Measurements from ENCODE around the gene EIF1AD. TPM values are rescaled to one million over a fixed set of nuclear protein-coding genes. Genes with fewer than 3 reads are reported as not detected.
A peak's percentile ranks its signal among the peaks of the same experiment; 100 is the strongest.
"Not testable (repeated sequence)": the region's sequence is repeated elsewhere in the genome, so short reads cannot be mapped to it uniquely, and the experiment has no call there.

EIF1AD gene
- total RNA-seq, 2 experiments from 2014 or later = 41.2 to 42.7 TPM

DNA sequence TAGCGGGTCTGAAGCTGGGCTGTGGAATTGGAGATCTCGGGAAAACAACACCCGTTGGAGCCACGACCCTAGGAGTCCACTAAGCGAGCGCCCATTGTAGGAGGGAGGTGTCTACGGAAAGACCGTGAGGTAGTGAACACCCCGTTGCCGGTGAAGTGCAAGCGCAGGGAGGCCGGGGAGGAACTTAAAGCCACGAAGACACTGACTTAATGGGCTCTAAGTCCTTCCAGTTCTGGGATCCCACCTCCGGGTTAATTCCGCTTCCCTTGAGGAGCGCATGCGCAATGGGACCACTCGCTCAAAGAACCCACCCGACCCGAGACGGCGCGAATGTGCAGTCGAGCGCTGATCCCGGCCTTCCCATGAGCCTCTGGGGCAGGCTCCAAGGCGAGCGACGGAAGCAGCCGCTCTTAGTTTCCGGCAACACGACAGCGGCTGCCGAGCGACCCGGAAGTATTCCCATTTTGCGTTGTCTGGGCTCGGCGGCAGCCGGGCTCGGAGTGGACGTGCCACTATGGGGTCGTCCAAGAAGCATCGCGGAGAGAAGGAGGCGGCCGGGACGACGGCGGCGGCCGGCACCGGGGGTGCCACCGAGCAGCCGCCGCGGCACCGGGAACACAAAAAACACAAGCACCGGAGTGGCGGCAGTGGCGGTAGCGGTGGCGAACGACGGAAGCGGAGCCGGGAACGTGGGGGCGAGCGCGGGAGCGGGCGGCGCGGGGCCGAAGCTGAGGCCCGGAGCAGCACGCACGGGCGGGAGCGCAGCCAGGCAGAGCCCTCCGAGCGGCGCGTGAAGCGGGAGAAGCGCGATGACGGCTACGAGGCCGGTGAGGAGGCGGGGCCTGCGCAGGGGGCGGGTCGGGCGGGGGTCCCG, 40.5 kb downstream of the EIF1AD start, which contains the start of gene SART1:
Gene SART1, plus strand, starts transcription at position 468 of the 874 bp plus-strand sequence. Its CDS starts 47 bp downstream, at position 515.
- peak within 1 kb of the TSS; percentile 95 for H3K4me3 Mint-ChIP-seq
- peak; percentile 98 for DNase-seq
- POLR2A ChIA-PET = interaction anchor here (0.9 to 2.2 kb wide), 11 partner anchors 10 to 129 kb away, joined by 3 to 21 read pairs (median 3); partner anchors contain the start of genes BANF1, CCDC85B, EIF1AD and FIBP
- H3K9me3 Mint-ChIP-seq = no peaks in the 10 kb centered on the region
- peaks cover 42% of the 10 kb centered on the region for H3K4me1 Mint-ChIP-seq (ENCODE audit: low read depth)
- no peaks in the 10 kb centered on the region for H3K27me3 Mint-ChIP-seq
- peak within 1 kb of the TSS; percentile 94 for H3K27ac Mint-ChIP-seq
- peaks cover 29% of the 10 kb centered on the region for H3K36me3 Mint-ChIP-seq
- CTCF ChIA-PET = interaction anchor here (1.3 to 6.7 kb wide), 3 partner anchors 73 to 102 kb away, joined by 4 to 39 read pairs (median 14); partner anchors contain the start of genes FIBP and MUS81
- intact Hi-C loops (cut with micrococcal nuclease) = loop anchor here (1.0 to 2.0 kb wide), 4 partner anchors 41 to 101 kb away; partner anchors contain the start of genes BANF1, C11orf68, DRAP1 and EIF1AD

DNA sequence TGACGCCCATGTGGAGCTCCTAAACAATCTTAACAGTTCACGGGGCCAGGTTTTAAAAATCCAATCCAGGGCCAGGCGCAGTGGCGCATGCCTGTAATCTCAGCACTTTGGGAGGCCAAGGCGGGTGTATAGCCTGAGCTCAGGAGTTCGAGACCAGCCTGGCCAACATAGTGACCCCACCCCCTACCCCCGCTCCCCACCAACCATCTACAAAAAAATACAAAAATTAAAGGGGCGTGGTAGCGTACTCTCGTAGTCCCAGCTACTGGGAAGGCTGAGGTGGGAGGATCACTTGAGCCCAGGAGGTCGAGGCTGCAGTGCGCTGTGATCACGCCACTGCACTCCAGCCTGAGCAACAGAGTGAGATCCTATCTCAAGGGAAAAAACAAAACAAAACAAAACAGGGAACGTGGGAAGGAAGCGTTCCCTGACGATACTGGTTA, 41.1 kb downstream of the EIF1AD start:
- ChIA-PET CTCF (interaction anchor here (1.5 to 6.7 kb wide), 2 partner anchors 75 to 101 kb away, joined by 4 to 39 read pairs; partner anchors contain the start of gene MUS81), POLR2A (interaction anchor here (1.2 to 2.2 kb wide), 3 partner anchors 61 to 127 kb away, joined by 3 to 21 read pairs (median 4); partner anchors contain the start of genes CCDC85B, FIBP, FOSL1 and SNX32)
- intact Hi-C loops (cut with micrococcal nuclease) = loop anchor here (1.0 to 2.0 kb wide), 4 partner anchors 41 to 101 kb away; partner anchors contain the start of genes BANF1, C11orf68, DRAP1 and EIF1AD
- H3K27me3 Mint-ChIP-seq = no peaks in the 10 kb centered on the region
- peaks cover 46% of the 10 kb centered on the region for H3K4me1 Mint-ChIP-seq (ENCODE audit: low read depth)
- peaks cover 23% of the 10 kb centered on the region for H3K36me3 Mint-ChIP-seq
- no peak for DNase-seq
- peak overlapping the region; percentile 95 for H3K4me3 Mint-ChIP-seq
- peak overlapping the region; percentile 94 for H3K27ac Mint-ChIP-seq
- no peaks in the 10 kb centered on the region for H3K9me3 Mint-ChIP-seq

DNA sequence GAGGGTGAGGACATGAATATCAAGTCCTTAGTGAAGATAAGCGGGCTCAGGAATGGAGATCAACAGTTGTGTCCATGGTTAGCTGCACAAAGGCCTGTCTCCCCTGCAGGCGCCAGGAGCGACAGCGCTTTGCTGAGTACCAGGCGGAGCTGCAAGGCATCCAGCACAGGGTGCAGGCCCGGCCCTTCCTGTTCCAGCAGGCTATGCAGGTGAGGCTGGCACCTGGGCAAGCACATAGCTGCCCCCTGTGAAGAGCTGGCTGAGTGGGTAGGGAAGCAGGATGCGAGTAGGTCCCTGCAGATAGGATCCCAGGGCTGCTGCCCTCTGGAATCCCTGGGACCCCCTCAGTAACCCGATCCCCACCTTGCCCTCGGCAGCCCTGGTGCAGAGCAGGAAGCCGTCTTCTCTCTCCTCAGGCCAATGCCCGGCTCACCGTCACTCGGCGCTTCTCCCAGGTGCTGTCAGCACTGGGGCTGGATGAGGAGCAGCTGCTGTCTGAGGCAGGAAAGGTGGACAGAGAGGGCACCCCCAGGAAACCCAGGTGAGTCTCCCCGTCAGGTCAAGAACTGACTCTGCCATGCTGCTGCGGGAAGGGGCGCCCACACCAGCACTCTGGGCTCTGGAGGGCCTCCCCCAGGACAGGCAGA, 43.1 kb downstream of the EIF1AD start:
- no peaks in the 10 kb centered on the region for H3K27me3 Mint-ChIP-seq
- H3K4me3 Mint-ChIP-seq = no peak overlapping the region
- H3K27ac Mint-ChIP-seq = peak overlapping the region; percentile 78
- POLR2A ChIA-PET = interaction anchor here (0.5 to 1.6 kb wide), 3 partner anchors 17 to 210 kb away, joined by 4 to 5 read pairs (median 4); partner anchors contain the start of gene CCDC85B
- no peak for DNase-seq
- no peaks in the 10 kb centered on the region for H3K9me3 Mint-ChIP-seq
- H3K4me1 Mint-ChIP-seq (ENCODE audit: low read depth) = peaks cover 42% of the 10 kb centered on the region
- CTCF ChIA-PET = interaction anchor here (3.6 to 6.7 kb wide), 2 partner anchors 71 to 73 kb away, joined by 15 to 39 read pairs; partner anchors contain the start of gene FIBP
- intact Hi-C loops (cut with micrococcal nuclease) = no loop called here
- peaks cover 10% of the 10 kb centered on the region for H3K36me3 Mint-ChIP-seq

DNA sequence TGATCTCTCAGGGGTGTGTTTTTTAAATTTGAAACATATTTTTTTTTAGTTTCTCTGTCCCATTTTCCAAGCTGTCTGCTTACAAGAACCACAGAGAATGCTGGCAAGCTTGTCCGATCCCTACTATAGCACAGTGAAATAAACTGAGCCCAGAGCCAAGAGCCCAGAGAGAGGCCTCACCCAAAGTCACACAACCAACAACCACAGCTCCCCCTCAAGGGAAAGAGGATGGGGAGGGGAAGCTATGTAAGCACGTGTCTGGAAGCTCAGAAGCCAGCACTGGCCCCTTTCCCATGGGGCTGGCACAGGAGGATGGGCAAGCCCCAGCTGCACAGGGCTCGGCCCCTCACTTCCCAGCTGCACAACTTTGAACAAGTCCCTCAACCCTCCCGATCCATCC, 43.7 kb downstream of the EIF1AD start:
- peaks cover 36% of the 10 kb centered on the region for H3K4me1 Mint-ChIP-seq (ENCODE audit: low read depth)
- intact Hi-C loops (cut with micrococcal nuclease) = no loop called here
- no peak for DNase-seq
- CTCF ChIA-PET = interaction anchor here (3.6 to 6.7 kb wide), 2 partner anchors 70 to 73 kb away, joined by 15 to 39 read pairs; partner anchors contain the start of gene FIBP
- no peaks in the 10 kb centered on the region for H3K27me3 Mint-ChIP-seq
- peak overlapping the region; percentile 78 for H3K27ac Mint-ChIP-seq
- H3K9me3 Mint-ChIP-seq = no peaks in the 10 kb centered on the region
- H3K4me3 Mint-ChIP-seq = no peak overlapping the region
- POLR2A ChIA-PET = interaction anchor here (0.6 to 1.6 kb wide), 2 partner anchors 68 to 211 kb away, joined by 4 read pairs; partner anchors contain the start of gene CCDC85B
- peaks cover 7% of the 10 kb centered on the region for H3K36me3 Mint-ChIP-seq

DNA sequence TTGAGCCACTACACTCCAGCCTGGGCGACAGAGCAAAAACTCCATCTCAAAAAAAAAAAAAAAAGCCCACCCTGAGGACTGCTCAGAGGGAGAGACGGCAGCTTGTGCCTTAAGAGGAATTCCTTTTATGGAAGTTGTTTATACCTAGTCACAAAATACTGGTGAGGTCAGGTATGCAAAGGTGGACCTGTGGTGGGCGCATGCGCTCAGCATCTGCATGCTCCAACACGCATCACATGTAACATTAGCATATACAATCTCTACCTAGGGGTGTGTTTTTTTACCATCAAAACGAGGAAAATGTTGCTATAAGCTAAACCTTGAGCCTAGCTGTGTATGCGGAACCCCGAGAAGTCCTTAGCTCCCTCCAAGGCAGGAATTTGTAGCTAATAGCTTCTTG, 47.2 kb downstream of the EIF1AD start:
- intact Hi-C loops (cut with micrococcal nuclease) = no loop called here
- ChIA-PET CTCF (interaction anchor here (1.0 kb wide), 1 partner anchor 70 kb away, joined by 5 read pairs; no protein-coding TSS in a partner anchor), POLR2A (no interaction called here)
- H3K27me3 Mint-ChIP-seq = no peaks in the 10 kb centered on the region
- no peaks in the 10 kb centered on the region for H3K36me3 Mint-ChIP-seq
- H3K27ac Mint-ChIP-seq = no peak overlapping the region
- H3K4me1 Mint-ChIP-seq (ENCODE audit: low read depth) = peaks cover 17% of the 10 kb centered on the region
- H3K4me3 Mint-ChIP-seq = no peak overlapping the region
- no peaks in the 10 kb centered on the region for H3K9me3 Mint-ChIP-seq
- DNase-seq = no peak

DNA sequence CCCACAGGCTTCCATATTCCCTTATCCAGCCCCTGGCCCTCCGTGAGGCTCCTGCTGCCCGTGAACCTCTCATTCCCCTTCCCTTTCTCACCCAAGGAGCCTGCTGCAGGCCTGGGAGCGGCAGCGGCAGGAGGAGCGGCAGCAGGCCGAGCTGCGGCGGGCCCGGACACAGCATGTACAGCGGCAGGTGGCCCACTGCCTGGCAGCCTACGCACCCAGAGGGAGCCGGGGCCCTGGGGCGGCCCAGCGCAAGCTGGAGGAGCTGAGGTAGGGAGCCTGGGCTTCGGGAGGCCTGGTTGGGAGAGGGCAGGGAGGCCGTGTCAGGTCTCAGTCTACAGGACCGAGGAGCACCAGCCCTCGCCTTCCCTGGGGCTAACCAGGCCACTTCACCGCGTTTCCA, 48.5 kb downstream of the EIF1AD start:
- no peak for DNase-seq
- CTCF ChIA-PET = interaction anchor here (3.1 kb wide), 1 partner anchor 69 kb away, joined by 11 read pairs; no protein-coding TSS in a partner anchor

DNA sequence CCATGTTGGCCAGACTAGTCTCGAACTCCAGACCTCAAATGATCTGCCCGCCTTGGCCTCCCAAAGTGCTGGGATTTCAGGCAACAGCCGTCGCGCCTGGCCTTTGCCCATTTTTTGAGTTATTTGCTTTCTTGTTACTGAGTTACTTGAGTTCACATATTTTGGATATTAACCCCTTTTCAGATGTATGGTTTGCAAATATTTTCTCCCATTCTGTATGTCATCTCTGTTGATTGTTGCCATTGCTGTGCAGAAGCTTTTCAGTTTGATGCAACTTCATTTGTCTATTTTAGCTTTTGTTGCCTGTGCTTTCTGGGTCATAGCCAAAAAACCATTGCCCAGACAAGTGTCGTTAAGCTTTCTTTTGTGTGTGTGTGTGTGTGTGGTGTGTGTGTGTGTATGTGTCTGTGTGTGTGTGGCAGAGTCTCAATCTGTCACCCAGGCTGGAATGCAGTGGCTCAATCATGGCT, 49.9 kb downstream of the EIF1AD start:
- no peak overlapping the region for H3K27ac Mint-ChIP-seq
- no peak for DNase-seq
- intact Hi-C loops (cut with micrococcal nuclease) = no loop called here
- POLR2A ChIA-PET = interaction anchor here (0.5 kb wide), 1 partner anchor 40 kb away, joined by 3 read pairs; no protein-coding TSS in a partner anchor
- H3K4me1 Mint-ChIP-seq (ENCODE audit: low read depth) = peaks cover 10% of the 10 kb centered on the region
- no peaks in the 10 kb centered on the region for H3K36me3 Mint-ChIP-seq
- no peak overlapping the region for H3K4me3 Mint-ChIP-seq
- CTCF ChIA-PET = interaction anchor here (3.1 kb wide), 1 partner anchor 68 kb away, joined by 11 read pairs; no protein-coding TSS in a partner anchor
- no peaks in the 10 kb centered on the region for H3K9me3 Mint-ChIP-seq
- no peaks in the 10 kb centered on the region for H3K27me3 Mint-ChIP-seq

More for the DNA sequence above, 48.5 kb downstream of the EIF1AD start:
- Mint-ChIP-seq H3K9me3 (no peaks in the 10 kb centered on the region), H3K36me3 (no peaks in the 10 kb centered on the region), H3K4me1 (ENCODE audit: low read depth) (peaks cover 17% of the 10 kb centered on the region), H3K27ac (no peak overlapping the region), H3K4me3 (no peak overlapping the region), H3K27me3 (no peaks in the 10 kb centered on the region)
- intact Hi-C loops (cut with micrococcal nuclease) = no loop called here
- POLR2A ChIA-PET = no interaction called here

DNA sequence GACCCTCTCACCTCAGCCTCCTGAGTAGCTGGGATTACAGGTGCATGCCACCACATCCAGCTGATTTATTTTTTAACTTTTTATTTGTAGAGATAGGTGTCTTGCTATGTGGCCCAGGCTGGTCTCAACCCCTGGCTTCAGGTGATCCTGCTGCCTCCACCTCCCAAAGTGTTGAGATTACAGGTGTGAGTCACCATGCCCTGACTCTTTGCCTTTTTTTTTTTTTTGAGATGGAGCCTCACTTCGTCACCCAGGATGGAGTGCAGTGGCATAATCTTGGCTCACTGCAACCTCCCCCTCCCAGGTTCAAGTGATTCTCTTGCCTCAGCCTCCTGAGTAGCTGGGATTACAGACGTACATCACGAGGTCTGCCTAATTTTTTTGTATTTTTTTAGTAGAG, 50.3 kb downstream of the EIF1AD start:
- H3K9me3 Mint-ChIP-seq; H3K27ac Mint-ChIP-seq; H3K4me1 Mint-ChIP-seq (ENCODE audit: low read depth); DNase-seq; H3K4me3 Mint-ChIP-seq; H3K27me3 Mint-ChIP-seq; intact Hi-C loops (cut with micrococcal nuclease); H3K36me3 Mint-ChIP-seq: not testable (repeated sequence)
- ChIA-PET POLR2A (interaction anchor here (0.5 kb wide), 1 partner anchor 40 kb away, joined by 3 read pairs; no protein-coding TSS in a partner anchor), CTCF (interaction anchor here (3.1 kb wide), 1 partner anchor 67 kb away, joined by 11 read pairs; no protein-coding TSS in a partner anchor)

DNA sequence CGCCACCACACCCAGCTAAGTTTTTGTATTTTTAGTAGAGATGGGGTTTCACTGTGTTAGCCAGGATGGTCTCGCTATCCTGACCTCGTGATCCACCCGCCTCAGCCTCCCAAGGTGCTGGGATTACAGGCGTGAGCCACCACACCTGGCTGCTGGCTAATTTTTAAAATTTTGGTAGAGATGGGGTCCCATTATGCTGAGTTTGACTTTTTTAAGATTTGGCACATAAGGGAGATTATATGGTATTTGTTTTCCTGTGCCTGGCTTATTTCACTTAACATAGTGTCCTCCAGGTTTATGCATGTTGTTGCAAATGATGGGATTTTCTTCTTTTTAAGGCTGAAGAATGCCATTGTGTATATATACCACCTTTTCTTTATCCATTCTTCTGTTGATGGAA, 51.2 kb downstream of the EIF1AD start:
- DNase-seq; intact Hi-C loops (cut with micrococcal nuclease); H3K36me3 Mint-ChIP-seq; H3K27ac Mint-ChIP-seq; H3K4me1 Mint-ChIP-seq (ENCODE audit: low read depth); H3K9me3 Mint-ChIP-seq; H3K27me3 Mint-ChIP-seq; POLR2A ChIA-PET; H3K4me3 Mint-ChIP-seq: not testable (repeated sequence)
- CTCF ChIA-PET = interaction anchor here (3.1 kb wide), 1 partner anchor 66 kb away, joined by 11 read pairs; no protein-coding TSS in a partner anchor

DNA sequence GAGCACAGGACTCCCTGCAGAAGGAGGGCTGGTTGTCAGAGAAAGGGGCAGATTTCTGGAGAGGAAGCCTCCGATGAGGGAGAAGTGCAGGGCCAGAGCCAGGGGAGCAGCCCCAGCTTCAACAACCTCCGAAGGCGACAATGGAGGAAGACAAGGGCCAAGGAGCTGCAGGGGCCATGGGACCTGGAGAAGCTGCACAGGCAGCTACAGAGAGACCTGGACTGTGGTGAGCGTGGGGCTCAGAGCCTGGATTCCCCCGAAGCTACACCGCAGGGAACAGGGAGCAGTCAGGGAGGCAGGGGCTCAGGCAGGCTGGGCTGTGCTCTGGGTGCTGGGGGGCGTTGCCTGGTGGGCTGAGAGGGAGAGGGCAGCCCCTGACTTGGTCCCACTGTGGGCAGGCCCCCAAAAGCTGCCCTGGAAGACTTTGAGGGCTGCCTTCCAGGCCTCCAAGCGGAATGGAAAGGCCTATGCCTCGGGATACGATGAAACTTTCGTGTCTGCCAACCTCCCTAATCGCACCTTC, 54.3 kb downstream of the EIF1AD start:
- POLR2A ChIA-PET = interaction anchor here (1.1 kb wide), 1 partner anchor 29 kb away, joined by 3 read pairs; the partner anchor contains the start of gene C11orf68
- intact Hi-C loops (cut with micrococcal nuclease) = no loop called here
- no peak overlapping the region for H3K27ac Mint-ChIP-seq

DNA sequence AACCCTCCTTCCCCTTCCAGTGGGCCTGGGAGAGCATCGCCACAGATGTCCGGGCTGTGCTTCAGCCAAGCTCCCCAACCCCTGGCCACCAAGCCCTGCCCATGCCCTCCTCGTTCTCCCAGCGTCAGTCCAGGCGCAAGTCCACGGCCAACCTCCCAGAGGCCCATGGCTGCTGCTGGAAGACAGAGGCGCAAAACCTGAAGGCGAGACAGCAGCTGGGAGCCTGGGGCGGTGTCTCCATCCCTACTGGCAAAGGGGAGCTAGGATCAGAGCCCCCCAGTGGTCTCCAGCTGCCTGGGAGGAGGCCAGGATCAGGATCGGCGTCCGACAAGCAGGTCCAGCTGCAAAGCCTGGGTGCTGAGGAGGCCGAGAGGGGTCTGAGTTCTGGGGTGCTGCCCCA, 54.8 kb downstream of the EIF1AD start:
- Mint-ChIP-seq H3K36me3 (no peaks in the 10 kb centered on the region), H3K4me3 (no peak overlapping the region), H3K9me3 (no peaks in the 10 kb centered on the region), H3K27ac (no peak overlapping the region), H3K27me3 (no peaks in the 10 kb centered on the region), H3K4me1 (ENCODE audit: low read depth) (no peaks in the 10 kb centered on the region)
- intact Hi-C loops (cut with micrococcal nuclease) = no loop called here
- DNase-seq = no peak
- ChIA-PET CTCF (interaction anchor here (1.2 kb wide), 1 partner anchor 63 kb away, joined by 4 read pairs; no protein-coding TSS in a partner anchor), POLR2A (interaction anchor here (1.1 kb wide), 1 partner anchor 29 kb away, joined by 3 read pairs; the partner anchor contains the start of gene C11orf68)

More for the DNA sequence above, 54.3 kb downstream of the EIF1AD start:
- H3K4me1 Mint-ChIP-seq (ENCODE audit: low read depth) = no peaks in the 10 kb centered on the region
- no peak for DNase-seq
- CTCF ChIA-PET = interaction anchor here (1.2 kb wide), 1 partner anchor 63 kb away, joined by 4 read pairs; no protein-coding TSS in a partner anchor
- H3K9me3 Mint-ChIP-seq = no peaks in the 10 kb centered on the region
- H3K4me3 Mint-ChIP-seq = no peak overlapping the region
- H3K36me3 Mint-ChIP-seq = no peaks in the 10 kb centered on the region
- H3K27me3 Mint-ChIP-seq = no peaks in the 10 kb centered on the region
